Endothelial cell of umbilical vein (primary cell): ENCODE data around the gene MC2R.

Experiments
- EZH2 ChIP-seq: IDR thresholded peaks from 2 replicates; pipeline ENCODE4 v1.6.1; 2012; ENCODE audit warnings: borderline replicate concordance, low read depth, mild to moderate bottlenecking, moderate library complexity, low read length, inconsistent platforms; ENCODE audit not compliant: severe bottlenecking
- JUN ChIP-seq: IDR thresholded peaks from 2 replicates; pipeline ENCODE4 v1.6.1; 2011; ENCODE audit warnings: borderline replicate concordance, low read depth; ENCODE audit not compliant: insufficient read length, insufficient read depth
- MAX ChIP-seq: IDR thresholded peaks from 2 replicates; pipeline ENCODE4 v1.6.1; 2011; ENCODE audit not compliant: insufficient read depth, insufficient read length
- MYC ChIP-seq: IDR thresholded peaks from one replicate; pipeline ENCODE4 v1.6.1; 2011; ENCODE audit warnings: mild to moderate bottlenecking, low read depth, low read length
- POLR2A ChIP-seq: IDR thresholded peaks from 2 replicates; pipeline ENCODE4 v1.6.1; 2012; ENCODE audit warnings: low read depth, mild to moderate bottlenecking, control low read depth, low read length
- TF ChIP-seq, protein P1 (sequence below), 2 donors: IDR thresholded peaks; 1 replicate in 1 of 2; 2 replicates in 1 of 2; pipeline ENCODE4 v1.5.1; 2011; ENCODE audit warnings: low read length in 2 of 2, mild to moderate bottlenecking in 2 of 2, moderate library complexity in 2 of 2, control low read depth in 1 of 2, inconsistent platforms in 1 of 2, low read depth in 1 of 2; ENCODE audit not compliant: insufficient read depth in 1 of 2; ENCODE audit errors: extremely low read depth in 1 of 2

DNA sequence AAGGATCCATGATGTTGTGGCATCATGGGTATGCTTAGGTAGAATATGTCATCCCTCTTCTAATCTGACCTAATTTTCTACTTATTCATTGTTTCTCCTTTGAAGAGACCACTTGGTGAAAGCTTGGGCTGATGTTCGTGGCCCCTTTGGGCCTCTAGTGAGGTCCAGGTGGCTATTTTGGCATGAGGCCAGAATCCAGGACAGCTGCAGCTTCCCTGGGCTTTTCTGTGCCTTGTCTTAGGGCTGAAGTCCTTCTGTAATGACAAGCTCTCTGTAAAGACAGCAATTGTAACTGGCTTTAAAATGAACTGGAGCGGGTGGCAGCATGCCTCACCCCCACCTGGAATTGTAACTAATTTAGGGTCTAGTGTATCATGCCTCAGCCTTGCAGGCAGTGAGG, 15.6 kb upstream of the MC2R start:
- TF ChIP-seq, protein P1, sequence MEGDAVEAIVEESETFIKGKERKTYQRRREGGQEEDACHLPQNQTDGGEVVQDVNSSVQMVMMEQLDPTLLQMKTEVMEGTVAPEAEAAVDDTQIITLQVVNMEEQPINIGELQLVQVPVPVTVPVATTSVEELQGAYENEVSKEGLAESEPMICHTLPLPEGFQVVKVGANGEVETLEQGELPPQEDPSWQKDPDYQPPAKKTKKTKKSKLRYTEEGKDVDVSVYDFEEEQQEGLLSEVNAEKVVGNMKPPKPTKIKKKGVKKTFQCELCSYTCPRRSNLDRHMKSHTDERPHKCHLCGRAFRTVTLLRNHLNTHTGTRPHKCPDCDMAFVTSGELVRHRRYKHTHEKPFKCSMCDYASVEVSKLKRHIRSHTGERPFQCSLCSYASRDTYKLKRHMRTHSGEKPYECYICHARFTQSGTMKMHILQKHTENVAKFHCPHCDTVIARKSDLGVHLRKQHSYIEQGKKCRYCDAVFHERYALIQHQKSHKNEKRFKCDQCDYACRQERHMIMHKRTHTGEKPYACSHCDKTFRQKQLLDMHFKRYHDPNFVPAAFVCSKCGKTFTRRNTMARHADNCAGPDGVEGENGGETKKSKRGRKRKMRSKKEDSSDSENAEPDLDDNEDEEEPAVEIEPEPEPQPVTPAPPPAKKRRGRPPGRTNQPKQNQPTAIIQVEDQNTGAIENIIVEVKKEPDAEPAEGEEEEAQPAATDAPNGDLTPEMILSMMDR (IDR thresholded peaks at IDR 0.05; ENCODE audit: extremely low read depth in 1 of 2, insufficient read depth in 1 of 2, low read depth in 1 of 2, low read length in 2 of 2) = no peak
- TF ChIP-seq POLR2A (no peak), MYC (no peak), MAX (no peak), EZH2 (no peak), JUN (no peak)
